Epithelial cell of esophagus (primary cell): ENCODE results near the gene ZMIZ1.

Experiments
- DNase-seq: peaks from one replicate; pipeline ENCODE4 v3.0.0; 2010; ENCODE audit warnings: low read depth
- H3K4me3 ChIP-seq: 2 replicates; pipeline ENCODE4 v1.5.1; 2011; ENCODE audit warnings: mild to moderate bottlenecking, low read length, control low read depth
- CTCF ChIP-seq: IDR thresholded peaks from 2 replicates; pipeline ENCODE4 v1.5.1; 2011; ENCODE audit warnings: low read depth, mild to moderate bottlenecking, low read length, control low read depth, inconsistent platforms; ENCODE audit not compliant: insufficient read depth; ENCODE audit errors: missing control alignments

The ZMIZ1 gene

GRCh38 chr10:79136236-79137005 lies 67.7 kb downstream of the ZMIZ1 start:
- no peak for DNase-seq
- no peak for TF ChIP-seq CTCF
- H3K4me3 ChIP-seq: no peak overlapping the region

- H3K4me3 ChIP-seq: no peak overlapping the region
- DNase-seq: no peak
- TF ChIP-seq CTCF: no peak
Observed at GRCh38 chr10:79137300-79137756, 68.6 kb downstream of the ZMIZ1 start.

GRCh38 chr10:79137826-79138225 lies 69.1 kb downstream of the ZMIZ1 start:
- DNase-seq: no peak
- no peak for TF ChIP-seq CTCF
- no peak overlapping the region for H3K4me3 ChIP-seq

- TF ChIP-seq CTCF: no peak
- DNase-seq: no peak
- H3K4me3 ChIP-seq: no peak overlapping the region
Observed at GRCh38 chr10:79138449-79139123, 69.8 kb downstream of the ZMIZ1 start.

- no peak for TF ChIP-seq CTCF
- H3K4me3 ChIP-seq: no peak overlapping the region
- no peak for DNase-seq
Observed at GRCh38 chr10:79139124-79139835, 70.5 kb downstream of the ZMIZ1 start.

GRCh38 chr10:79140085-79140793 lies 71.5 kb downstream of the ZMIZ1 start:
- no peak for TF ChIP-seq CTCF
- no peak for DNase-seq
- no peak overlapping the region for H3K4me3 ChIP-seq
